ENCODE data around the gene UBAP2.
A peak's percentile ranks its signal among the peaks of the same experiment; 100 is the strongest.

UBAP2 gene

GRCh38 chr9:33927694-33928093, 121.0 kb downstream of the UBAP2 start:
- no peak for DNase-seq (ENCODE audit: low read depth)
- no peak overlapping the region for H3K4me3 ChIP-seq (ENCODE audit: low read depth, low read length)
- TF ChIP-seq CTCF (IDR thresholded peaks at IDR 0.05; ENCODE audit: low read depth, low read length, missing control alignments) = no peak
- in situ Hi-C loops (cut with HindIII; ENCODE audit: low sequenced_read_pairs) = no loop called here

DNA sequence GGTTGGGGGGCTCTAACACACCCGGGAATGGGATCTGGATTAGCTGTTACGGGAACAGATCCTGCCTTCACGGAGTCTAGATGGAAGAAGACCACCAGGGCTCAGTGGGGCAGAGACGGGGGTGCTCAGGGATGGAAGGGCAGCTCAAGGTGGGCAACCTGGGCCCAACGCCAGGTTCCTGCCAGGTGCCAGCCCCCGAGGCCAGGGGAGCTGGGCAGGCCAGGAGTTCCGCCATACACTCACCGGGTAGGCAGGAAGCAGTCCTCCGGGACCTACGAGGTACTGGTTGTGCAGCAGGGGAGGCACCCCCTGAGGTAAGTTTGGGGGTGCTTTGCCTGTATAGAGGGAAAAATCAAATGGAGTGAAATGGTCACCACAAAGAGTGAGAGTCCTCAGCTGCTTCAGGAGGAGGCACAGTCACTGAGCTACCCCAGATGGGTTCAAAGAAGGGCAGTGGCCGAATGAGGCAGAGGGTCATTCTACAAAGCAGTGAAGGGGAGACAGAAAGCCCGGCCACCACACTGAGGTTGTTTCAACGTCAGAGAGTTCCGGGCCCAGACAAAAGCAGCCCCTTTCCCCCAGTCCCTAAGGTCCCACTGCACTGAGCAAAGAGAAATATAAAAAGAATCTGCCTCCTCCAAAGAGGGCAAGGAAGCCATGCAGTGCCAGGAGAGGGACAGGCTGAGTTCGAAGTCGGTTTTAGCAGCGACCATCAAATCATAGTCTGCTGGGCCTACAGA, 121.8 kb downstream of the UBAP2 start:
- in situ Hi-C loops (cut with HindIII; ENCODE audit: low sequenced_read_pairs) = no loop called here
- DNase-seq (ENCODE audit: low read depth) = no peak
- H3K4me3 ChIP-seq (ENCODE audit: low read depth, low read length) = no peak overlapping the region
- no peak for TF ChIP-seq CTCF (IDR thresholded peaks at IDR 0.05; ENCODE audit: low read depth, low read length, missing control alignments)

DNA sequence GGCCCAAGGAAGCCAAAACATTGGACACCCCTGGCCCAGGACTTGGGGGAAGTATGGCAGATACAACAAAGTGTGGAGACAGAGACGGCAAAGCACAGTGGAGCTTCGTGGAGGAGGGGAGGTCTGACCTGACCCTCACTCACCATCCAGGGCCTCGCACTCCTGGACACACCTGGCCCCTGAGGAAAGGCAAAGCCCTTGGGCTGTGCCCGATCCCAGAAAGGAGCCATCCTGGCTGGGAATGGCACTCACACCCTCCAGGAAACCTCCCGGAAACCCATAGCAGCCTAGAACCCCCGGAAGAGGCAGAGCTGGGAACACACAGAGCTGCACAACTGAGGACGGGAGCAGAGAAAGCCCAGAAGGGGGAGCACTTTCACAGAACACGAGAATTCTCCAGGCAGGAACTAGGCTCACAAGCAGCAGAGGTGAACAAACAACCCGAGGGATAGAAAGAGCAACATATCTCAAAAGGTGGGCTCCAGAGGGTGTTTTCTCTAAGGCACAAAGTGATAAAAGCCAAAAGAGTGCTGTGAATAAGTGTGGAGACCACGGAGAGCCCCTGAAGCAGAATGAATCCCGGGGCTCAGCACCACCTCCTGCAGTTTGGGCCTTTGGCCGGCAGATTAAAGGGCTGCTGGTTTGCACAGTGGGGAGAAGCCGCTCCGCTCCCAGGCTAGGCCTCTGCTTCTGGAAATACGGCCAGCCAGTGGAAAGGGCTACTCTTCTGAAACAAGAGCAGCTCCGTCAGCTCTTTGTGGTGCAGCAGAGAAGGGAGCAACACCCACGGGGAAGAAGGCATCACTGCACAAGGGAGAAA, 123.5 kb downstream of the UBAP2 start:
- in situ Hi-C loops (cut with HindIII; ENCODE audit: low sequenced_read_pairs) = no loop called here
- peak; percentile 87 for TF ChIP-seq CTCF (IDR thresholded peaks at IDR 0.05; ENCODE audit: low read depth, low read length, missing control alignments)
- peak; percentile 41 for DNase-seq (ENCODE audit: low read depth)
- H3K4me3 ChIP-seq (ENCODE audit: low read depth, low read length) = no peak overlapping the region

DNA sequence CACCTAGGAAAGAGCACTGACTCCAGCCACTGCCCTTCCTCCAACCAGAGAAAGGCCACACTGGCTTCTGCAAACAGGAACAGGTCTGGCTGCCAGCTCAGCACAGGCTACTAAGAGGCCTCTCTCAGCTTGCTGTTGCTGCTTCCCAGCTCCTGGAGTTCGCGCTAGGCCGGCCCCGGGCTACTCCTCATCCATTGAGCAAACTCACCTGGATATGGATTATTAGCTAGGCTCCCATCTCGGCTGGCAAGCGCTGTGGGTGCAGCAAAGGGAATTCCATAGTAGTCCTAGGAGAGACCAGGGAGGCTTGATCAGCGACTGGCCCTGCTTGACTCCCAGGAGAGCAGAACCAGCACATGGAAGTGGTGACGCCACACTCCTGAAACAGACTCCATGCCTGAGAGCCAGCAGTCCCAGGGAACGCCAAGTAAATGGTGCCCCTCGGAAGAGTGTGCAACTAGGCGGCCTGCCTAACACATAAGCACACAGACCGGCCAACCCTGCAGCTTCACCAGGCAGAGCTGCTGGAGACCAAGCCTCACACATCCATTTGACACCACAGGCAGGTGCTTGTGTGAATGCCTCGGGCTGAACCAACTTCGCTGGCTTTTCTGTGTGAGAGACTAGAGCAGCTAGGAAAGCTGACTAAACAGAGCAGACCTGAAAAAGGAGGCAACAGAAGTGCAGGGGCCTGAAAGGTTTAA, 124.5 kb downstream of the UBAP2 start:
- in situ Hi-C loops (cut with HindIII; ENCODE audit: low sequenced_read_pairs) = no loop called here
- TF ChIP-seq CTCF (IDR thresholded peaks at IDR 0.05; ENCODE audit: low read depth, low read length, missing control alignments) = no peak
- H3K4me3 ChIP-seq (ENCODE audit: low read depth, low read length) = no peak overlapping the region
- no peak for DNase-seq (ENCODE audit: low read depth)

GRCh38 chr9:33923079-33923478, 125.6 kb downstream of the UBAP2 start:
- no peak overlapping the region for H3K4me3 ChIP-seq (ENCODE audit: low read depth, low read length)
- in situ Hi-C loops (cut with HindIII; ENCODE audit: low sequenced_read_pairs) = no loop called here
- TF ChIP-seq CTCF (IDR thresholded peaks at IDR 0.05; ENCODE audit: low read depth, low read length, missing control alignments) = no peak

More at GRCh38 chr9:33923079-33923478, 125.6 kb downstream of the UBAP2 start:
- DNase-seq (ENCODE audit: low read depth) = no peak
